ENCODE measurements around the gene PCNX3. TPM values are rescaled to one million over a fixed set of nuclear protein-coding genes. Genes with fewer than 3 reads are reported as not detected.

PCNX3 gene
- total RNA-seq, 3 donors from 2014 or later, result 42.5 to 53.4 (median 47.5) TPM

DNA sequence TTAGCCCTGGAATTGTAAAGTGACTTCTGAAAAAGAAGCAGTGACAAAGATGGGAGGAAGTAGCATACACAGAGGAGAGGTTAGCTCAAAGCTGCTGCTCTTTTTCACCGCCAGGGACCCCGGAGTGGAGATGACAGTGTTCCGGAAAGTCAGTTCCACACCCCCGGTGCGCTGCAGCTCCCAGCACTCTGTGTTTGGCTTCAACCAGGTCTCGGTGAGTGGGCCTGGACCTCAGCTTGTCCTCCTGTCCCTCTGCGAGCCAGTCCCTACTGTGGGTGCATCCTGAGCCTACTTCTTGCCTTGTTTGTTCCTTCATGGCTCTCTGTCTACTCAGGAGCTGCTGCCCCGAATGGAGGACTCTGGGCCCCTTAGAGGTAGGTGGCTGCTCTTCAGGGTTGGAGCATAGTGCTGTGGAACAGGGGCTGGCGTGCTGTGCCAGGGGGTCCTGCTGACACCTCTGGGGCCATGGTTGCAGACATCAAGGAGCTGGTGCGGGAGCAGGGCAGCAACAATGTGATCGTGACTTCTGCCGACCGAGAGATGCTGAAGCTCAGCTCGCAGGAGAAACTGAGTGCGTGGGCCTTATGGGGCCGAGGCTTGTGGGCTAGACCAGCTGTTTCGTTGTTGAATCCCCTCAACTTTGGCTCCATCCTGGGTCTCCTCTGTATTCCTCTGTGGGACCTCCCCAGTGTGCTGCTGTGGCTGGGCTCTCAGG lies 1.7 kb downstream of the PCNX3 start:
- H3K4me3 ChIP-seq, result no peak overlapping the region
- no peak for ATAC-seq
- intact Hi-C loops (cut with DNase I, micrococcal nuclease), result no loop called here

DNA sequence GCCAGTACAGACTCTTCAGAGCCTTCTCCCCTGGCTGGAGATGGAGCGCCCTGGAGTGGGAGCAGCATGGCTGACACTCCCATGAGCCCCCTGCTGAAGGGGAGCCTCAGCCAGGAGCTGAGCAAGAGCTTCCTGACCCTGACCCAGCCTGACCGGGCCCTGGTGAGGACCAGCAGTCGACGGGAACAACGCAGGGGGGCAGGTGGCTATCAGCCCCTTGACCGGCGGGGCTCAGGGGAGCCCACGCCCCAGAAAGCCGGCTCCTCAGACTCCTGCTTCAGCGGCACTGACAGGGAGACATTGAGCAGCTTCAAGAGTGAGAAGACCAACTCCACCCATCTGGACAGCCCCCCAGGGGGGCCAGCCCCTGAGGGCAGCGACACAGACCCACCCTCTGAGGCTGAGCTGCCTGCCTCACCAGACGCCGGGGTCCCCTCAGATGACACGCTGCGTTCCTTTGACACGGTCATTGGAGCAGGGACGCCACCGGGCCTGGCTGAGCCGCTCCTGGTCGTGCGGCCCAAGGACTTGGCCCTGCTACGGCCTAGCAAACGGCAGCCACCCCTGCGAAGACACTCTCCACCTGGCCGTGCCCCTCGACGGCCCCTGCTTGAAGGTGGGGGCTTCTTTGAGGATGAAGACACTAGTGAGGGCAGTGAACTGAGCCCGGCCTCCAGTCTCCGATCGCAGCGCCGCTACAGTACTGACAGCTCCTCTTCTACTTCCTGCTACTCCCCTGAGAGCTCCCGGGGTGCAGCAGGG lies 2.6 kb downstream of the PCNX3 start:
- TF ChIP-seq, protein P1, sequence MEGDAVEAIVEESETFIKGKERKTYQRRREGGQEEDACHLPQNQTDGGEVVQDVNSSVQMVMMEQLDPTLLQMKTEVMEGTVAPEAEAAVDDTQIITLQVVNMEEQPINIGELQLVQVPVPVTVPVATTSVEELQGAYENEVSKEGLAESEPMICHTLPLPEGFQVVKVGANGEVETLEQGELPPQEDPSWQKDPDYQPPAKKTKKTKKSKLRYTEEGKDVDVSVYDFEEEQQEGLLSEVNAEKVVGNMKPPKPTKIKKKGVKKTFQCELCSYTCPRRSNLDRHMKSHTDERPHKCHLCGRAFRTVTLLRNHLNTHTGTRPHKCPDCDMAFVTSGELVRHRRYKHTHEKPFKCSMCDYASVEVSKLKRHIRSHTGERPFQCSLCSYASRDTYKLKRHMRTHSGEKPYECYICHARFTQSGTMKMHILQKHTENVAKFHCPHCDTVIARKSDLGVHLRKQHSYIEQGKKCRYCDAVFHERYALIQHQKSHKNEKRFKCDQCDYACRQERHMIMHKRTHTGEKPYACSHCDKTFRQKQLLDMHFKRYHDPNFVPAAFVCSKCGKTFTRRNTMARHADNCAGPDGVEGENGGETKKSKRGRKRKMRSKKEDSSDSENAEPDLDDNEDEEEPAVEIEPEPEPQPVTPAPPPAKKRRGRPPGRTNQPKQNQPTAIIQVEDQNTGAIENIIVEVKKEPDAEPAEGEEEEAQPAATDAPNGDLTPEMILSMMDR (IDR thresholded peaks at IDR 0.05), result no peak
- DNase-seq (no peak), ATAC-seq (no peak)
- intact Hi-C loops (cut with DNase I, micrococcal nuclease), result no loop called here
- Histone ChIP-seq H3K4me1 (ENCODE audit: low read depth) (peaks cover 14% of the 10 kb centered on the region), H3K36me3 (ENCODE audit: low read depth) (peaks cover 9% of the 10 kb centered on the region), H3K9me3 (no peaks in the 10 kb centered on the region), H3K4me3 (no peak overlapping the region)

More for the DNA sequence above, 1.7 kb downstream of the PCNX3 start:
- no peak for DNase-seq
- Histone ChIP-seq H3K9me3 (no peaks in the 10 kb centered on the region), H3K36me3 (ENCODE audit: low read depth) (peaks cover 9% of the 10 kb centered on the region), H3K4me1 (ENCODE audit: low read depth) (peaks cover 23% of the 10 kb centered on the region)
- TF ChIP-seq, protein P1 (IDR thresholded peaks at IDR 0.05), result no peak

DNA sequence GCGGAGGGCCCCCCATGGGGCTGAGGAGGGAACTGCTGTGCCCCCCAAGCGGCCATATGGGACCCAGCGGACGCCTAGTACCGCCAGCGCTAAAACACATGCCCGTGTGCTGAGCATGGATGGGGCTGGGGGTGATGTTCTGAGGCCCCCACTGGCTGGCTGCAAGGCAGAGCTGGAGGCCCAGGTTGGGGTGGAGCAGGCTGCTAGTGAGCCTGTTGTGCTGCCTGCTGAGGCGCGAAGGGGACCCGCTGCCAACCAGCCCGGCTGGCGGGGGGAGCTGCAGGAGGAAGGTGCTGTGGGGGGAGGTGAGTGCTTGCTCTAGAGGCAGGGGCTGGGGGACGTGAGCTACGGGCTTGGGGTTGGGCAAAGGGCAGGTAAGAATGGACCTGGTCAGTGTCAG lies 3.2 kb downstream of the PCNX3 start:
- Histone ChIP-seq H3K9me3 (no peaks in the 10 kb centered on the region), H3K36me3 (ENCODE audit: low read depth) (peaks cover 9% of the 10 kb centered on the region), H3K4me3 (no peak overlapping the region), H3K4me1 (ENCODE audit: low read depth) (peaks cover 13% of the 10 kb centered on the region)
- intact Hi-C loops (cut with DNase I, micrococcal nuclease), result no loop called here
- DNase-seq, result no peak
- ATAC-seq, result no peak
- TF ChIP-seq, protein P1 (IDR thresholded peaks at IDR 0.05), result no peak

DNA sequence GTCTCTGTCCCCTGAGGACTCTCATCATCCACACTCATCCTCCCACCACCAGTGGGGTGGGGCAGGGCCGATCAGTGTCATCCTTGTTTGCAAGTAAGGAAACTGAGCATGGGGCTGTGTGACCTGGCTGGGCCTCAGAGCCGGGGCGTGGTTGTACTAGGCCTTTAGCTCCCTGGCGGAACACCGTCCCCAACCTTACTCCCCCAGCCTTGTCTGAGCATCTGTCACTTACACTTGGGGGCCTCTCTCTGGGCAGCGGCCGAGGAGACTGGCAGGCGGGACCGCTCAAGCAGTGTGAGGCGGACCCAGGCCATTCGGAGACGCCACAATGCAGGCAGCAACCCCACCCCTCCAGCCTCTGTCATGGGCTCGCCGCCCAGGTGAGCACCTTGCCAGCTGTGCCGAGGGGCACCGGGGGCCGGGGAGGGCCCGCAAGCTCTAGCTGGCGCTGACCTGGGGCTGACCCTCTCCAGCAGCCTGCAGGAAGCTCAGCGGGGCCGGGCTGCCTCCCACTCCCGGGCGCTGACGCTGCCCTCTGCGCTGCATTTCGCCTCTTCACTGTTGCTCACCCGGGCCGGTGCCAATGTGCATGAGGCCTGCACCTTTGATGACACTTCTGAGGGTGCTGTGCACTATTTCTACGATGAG lies 3.8 kb downstream of the PCNX3 start:
- Histone ChIP-seq H3K4me1 (ENCODE audit: low read depth) (peaks cover 13% of the 10 kb centered on the region), H3K4me3 (no peak overlapping the region), H3K36me3 (ENCODE audit: low read depth) (peaks cover 6% of the 10 kb centered on the region), H3K9me3 (no peaks in the 10 kb centered on the region)
- intact Hi-C loops (cut with DNase I, micrococcal nuclease), result no loop called here
- ATAC-seq (no peak), DNase-seq (no peak)
- TF ChIP-seq, protein P1 (IDR thresholded peaks at IDR 0.05), result no peak

DNA sequence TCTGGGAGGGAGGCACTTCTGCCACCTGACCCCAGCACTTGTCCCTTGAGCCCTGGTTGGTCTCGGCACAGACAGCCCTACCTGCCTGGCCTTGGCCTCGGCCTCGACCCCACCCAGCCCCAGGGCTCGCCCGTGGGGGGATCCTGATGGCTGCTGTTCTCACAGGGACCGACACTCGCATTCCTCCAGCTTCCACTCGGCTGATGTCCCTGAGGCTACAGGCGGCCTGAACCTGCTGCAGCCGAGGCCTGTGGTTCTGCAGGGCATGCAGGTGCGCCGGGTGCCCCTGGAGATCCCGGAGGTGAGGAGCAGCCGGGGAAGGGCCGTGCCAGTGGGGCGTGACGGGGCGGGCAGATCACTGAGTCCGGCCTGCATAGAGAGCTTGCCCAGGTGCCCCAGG lies 5.1 kb downstream of the PCNX3 start:
- TF ChIP-seq, protein P1 (IDR thresholded peaks at IDR 0.05), result no peak
- peaks cover under 1% of the 10 kb centered on the region for H3K36me3 ChIP-seq (ENCODE audit: low read depth)
- no peak overlapping the region for H3K4me3 ChIP-seq
- no peak for ATAC-seq
- DNase-seq, result no peak
- no peaks in the 10 kb centered on the region for H3K9me3 ChIP-seq
- intact Hi-C loops (cut with DNase I, micrococcal nuclease), result no loop called here
- peaks cover 13% of the 10 kb centered on the region for H3K4me1 ChIP-seq (ENCODE audit: low read depth)
